ENCODE measurements around the gene CLEC4F. TPM values are rescaled to one million over a fixed set of nuclear protein-coding genes. Genes with fewer than 3 reads are reported as not detected.

CLEC4F gene
- total RNA-seq, 2 experiments from 2014 or later = not detected

DNA sequence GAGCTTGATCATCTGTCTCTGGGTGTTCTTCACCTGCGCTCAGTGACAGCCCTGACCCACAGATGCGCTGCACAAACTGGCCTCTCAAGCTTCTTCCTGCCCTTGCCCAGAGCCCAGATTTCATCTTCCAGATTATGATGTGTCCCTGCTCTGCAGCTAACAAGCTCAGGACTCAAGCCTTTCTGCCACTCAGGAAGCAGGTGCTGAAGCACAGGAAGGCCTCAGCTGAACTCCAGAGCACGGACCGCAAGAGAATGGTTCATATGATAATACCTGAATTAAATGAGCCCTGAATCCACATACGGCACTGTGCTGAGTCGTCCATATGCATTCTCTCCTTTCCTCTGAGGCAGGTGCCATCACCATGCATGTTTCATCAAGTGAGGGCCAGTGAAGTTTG lies 11.5 kb upstream of the CLEC4F start:
- DNase-seq = no peak
- Mint-ChIP-seq H3K27ac (no peak overlapping the region), H3K36me3 (no peaks in the 10 kb centered on the region), H3K9me3 (no peaks in the 10 kb centered on the region), H3K4me3 (no peak overlapping the region), H3K4me1 (peaks cover 5% of the 10 kb centered on the region), H3K27me3 (no peaks in the 10 kb centered on the region)

DNA sequence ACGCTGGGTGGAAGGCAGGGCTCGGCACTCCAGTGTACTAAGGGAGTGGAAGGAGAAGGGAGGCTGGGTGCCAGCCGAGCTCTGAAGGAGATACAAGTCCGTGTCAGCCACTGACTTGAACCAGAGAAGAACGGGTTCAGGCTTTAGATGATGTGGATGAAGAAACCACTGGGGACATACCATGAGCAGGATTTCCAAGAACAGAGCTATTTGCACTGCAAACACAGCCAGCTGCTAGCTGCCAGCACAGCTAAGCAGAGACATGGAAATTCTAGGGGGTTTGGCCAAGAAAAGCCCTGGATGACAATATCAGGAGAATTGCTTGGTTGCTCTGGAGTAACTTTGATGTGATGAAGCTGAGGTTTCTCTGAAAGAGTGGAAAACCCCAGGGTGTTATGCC lies 10.0 kb upstream of the CLEC4F start:
- Mint-ChIP-seq H3K4me3 (no peak overlapping the region), H3K4me1 (peaks cover 10% of the 10 kb centered on the region), H3K27me3 (no peaks in the 10 kb centered on the region), H3K9me3 (no peaks in the 10 kb centered on the region), H3K36me3 (peaks cover 2% of the 10 kb centered on the region), H3K27ac (no peak overlapping the region)
- no peak for DNase-seq

DNA sequence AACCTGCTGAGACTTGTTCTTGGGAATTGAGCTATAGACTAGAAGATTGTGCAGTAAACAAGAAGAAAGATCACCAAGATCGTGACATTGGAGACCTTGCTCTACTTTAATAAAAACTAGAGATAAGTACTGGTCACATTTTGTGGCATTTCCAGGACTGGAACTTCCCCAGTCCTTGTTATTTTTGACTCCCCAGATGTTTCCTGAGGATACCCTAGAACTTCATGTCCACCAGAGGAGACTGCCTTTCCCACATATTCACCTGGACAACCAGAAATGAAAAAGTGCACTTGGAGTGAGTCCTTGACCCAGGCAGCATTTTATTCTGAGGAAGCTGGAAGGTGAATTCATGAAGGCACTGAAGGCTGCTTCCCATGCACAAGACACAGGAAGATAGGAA lies 9.5 kb upstream of the CLEC4F start:
- Mint-ChIP-seq H3K36me3 (peaks cover 2% of the 10 kb centered on the region), H3K4me1 (peaks cover 11% of the 10 kb centered on the region), H3K27me3 (no peaks in the 10 kb centered on the region), H3K9me3 (no peaks in the 10 kb centered on the region), H3K4me3 (no peak overlapping the region), H3K27ac (peak overlapping the region; percentile 52)
- no peak for DNase-seq

DNA sequence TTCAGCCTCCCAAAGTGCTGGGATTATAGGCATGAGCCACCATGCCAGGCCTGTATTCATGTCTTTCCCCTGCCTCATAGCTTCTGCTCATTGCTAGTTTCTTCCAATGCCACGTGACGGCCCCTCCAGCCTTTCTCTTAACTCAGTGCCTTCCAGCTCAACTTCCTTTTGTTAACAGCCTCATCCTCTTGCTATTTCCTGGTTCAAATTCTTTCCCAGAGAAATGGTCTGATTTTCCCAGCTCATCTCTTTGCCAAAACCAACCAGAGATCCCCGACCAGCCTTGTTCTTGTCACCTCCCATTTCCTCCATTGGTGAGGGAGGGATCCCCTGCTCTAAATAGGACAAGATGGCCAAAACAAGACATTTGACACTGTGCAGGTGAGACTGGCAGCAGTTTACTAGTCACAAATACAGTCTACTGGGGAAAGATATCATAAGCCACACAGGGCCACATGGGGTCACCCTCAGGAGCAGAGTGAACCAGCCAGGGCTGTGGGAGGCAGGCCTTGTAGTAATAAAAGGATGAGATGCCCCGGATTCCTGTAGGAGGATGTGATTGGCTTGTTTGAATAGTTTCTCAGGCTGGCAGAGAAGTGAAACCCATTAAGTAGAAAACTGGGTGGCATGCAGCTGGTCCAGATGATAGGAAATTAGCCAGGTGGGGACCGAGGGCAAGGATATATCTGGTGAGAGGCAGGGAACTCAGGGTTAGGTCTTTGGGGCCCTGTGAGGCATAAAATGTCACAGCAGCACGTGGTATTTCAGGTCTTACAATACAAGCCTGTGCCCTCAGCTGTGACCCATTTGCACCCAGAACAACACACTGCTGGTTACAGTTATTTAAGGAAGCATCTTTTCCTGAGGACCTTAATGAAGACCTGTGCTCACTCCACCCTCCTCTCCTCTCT lies 8.8 kb upstream of the CLEC4F start:
- no peak for DNase-seq
- Mint-ChIP-seq H3K27me3 (no peaks in the 10 kb centered on the region), H3K4me3 (no peak overlapping the region), H3K4me1 (peaks cover 15% of the 10 kb centered on the region), H3K36me3 (peaks cover 2% of the 10 kb centered on the region), H3K27ac (peak overlapping the region; percentile 52), H3K9me3 (no peaks in the 10 kb centered on the region)

DNA sequence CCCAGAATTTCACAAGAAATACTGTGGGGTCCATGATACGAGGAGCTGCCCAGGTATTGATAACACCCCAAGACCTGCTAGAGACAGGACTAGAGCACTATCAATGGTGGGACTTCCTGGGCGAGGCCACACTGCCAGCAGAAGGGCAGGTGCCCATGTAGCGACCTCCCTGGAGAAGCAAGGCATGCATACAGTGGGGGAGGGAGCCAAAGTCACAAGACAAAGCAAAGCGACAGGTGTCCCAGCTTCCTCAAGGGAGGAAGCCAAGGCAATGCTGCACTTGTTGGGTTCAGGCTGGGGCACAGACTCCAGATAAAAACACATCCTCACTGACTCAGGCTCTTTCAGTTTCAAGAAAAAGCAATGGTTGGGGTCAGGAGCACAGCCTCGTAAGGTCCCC lies 7.7 kb upstream of the CLEC4F start:
- Mint-ChIP-seq H3K36me3 (peaks cover 2% of the 10 kb centered on the region), H3K27ac (no peak overlapping the region), H3K9me3 (no peaks in the 10 kb centered on the region), H3K4me3 (no peak overlapping the region), H3K4me1 (peaks cover 17% of the 10 kb centered on the region), H3K27me3 (no peaks in the 10 kb centered on the region)
- no peak for DNase-seq

DNA sequence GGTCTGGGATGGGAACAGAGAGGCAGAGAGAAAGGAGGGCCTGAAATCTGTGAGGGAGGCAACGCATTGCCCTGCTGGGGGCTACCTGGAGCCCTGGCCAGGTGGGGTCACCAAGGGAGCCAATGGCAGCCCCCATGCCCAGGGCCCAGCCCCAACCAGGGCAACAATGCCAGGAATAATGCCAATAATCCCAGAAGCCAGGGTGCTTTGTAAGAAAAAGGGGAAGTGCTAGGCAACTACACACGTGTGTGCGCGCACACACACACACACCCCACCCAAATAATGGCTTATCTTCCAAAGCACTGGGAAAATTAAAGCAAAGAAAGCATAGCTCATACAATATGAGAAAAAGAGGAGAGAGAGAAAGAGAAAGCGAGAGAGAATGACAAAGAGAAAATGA lies 7.0 kb upstream of the CLEC4F start:
- Mint-ChIP-seq H3K9me3 (no peaks in the 10 kb centered on the region), H3K4me1 (peaks cover 24% of the 10 kb centered on the region), H3K36me3 (peaks cover 4% of the 10 kb centered on the region), H3K27ac (peak overlapping the region; percentile 90), H3K27me3 (no peaks in the 10 kb centered on the region), H3K4me3 (no peak overlapping the region)
- no peak for DNase-seq

DNA sequence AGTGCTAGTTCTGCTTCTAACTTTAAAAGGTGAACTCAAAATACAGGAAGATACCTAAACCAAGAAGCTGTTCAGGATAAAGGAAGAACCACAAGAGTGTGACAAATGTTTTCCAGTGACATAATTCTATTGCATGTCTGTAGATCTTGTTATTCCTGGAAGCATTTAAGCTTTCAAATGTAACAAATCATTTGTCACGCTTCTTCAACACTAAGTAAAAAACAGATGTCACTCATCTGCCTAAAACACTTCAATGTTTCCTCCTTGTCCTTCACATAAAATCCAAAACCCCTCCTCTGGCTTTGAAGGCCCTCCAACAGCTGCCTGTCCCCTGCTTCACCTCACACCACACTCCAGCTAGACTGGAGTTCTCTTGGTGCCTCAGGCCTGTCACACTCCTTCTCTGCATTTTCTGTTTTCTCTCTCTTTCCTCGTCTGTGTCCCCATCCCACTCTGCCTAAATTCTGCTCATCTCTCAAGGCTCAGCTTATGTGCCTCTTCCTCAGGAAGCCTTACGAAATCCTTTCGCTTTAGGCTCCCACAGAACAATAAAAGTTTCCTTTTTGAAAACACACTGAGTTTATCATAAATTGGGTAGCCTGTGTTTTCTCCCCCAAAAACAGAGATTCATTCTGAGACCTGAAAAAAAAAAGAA lies 6.4 kb upstream of the CLEC4F start:
- peak overlapping the region; percentile 18 for H3K4me3 Mint-ChIP-seq
- H3K4me1 Mint-ChIP-seq = peaks cover 24% of the 10 kb centered on the region
- H3K36me3 Mint-ChIP-seq = peaks cover 4% of the 10 kb centered on the region
- H3K9me3 Mint-ChIP-seq = no peaks in the 10 kb centered on the region
- no peak for DNase-seq
- H3K27ac Mint-ChIP-seq = peak overlapping the region; percentile 90
- H3K27me3 Mint-ChIP-seq = no peaks in the 10 kb centered on the region

DNA sequence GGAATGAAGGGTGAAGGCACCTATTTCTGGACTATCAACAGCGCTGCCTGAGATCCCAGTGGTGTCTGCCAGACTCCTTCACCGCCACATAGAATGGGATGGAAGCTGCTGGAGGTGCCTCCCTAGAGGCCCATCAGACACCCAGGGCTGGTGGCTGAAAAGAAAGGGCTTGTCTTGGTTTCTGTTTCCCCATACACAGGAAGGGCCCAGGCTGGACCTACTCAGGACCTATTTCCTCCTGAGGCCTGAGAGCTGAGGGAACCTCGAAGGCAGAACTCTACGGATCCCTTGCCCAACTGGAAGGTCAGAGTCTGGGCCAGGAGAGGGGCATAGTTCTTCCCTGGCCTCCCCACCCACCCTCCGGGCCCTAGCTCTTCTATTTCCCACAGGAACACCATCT lies 2.9 kb upstream of the CLEC4F start:
- Mint-ChIP-seq H3K9me3 (no peaks in the 10 kb centered on the region), H3K27me3 (no peaks in the 10 kb centered on the region), H3K36me3 (peaks cover 4% of the 10 kb centered on the region), H3K4me1 (peaks cover 24% of the 10 kb centered on the region), H3K4me3 (no peak overlapping the region), H3K27ac (peak overlapping the region; percentile 80)
- DNase-seq = no peak

DNA sequence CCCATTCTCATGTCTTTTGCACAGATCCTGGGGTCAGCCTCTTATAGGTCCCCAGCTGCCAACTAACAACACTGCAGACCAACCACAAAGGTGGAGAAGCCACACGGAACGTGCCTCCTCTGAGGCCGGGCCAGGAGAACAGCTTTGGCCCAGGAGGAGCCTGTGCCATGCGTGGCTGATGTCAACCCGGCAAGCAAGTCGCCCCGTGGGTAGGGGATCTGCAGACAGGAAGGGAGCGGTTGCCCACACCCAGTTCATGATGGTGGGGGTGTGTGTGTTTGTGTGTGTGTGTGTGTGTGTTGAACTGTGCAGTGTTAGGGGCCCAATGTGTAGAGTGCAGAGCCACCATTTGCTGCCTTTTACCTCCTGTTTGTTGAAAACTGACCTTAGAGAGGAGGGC lies 2.4 kb upstream of the CLEC4F start:
- peaks cover 4% of the 10 kb centered on the region for H3K36me3 Mint-ChIP-seq
- no peaks in the 10 kb centered on the region for H3K9me3 Mint-ChIP-seq
- no peaks in the 10 kb centered on the region for H3K27me3 Mint-ChIP-seq
- H3K4me3 Mint-ChIP-seq = no peak overlapping the region
- peaks cover 24% of the 10 kb centered on the region for H3K4me1 Mint-ChIP-seq
- peak overlapping the region; percentile 80 for H3K27ac Mint-ChIP-seq
- DNase-seq = no peak

DNA sequence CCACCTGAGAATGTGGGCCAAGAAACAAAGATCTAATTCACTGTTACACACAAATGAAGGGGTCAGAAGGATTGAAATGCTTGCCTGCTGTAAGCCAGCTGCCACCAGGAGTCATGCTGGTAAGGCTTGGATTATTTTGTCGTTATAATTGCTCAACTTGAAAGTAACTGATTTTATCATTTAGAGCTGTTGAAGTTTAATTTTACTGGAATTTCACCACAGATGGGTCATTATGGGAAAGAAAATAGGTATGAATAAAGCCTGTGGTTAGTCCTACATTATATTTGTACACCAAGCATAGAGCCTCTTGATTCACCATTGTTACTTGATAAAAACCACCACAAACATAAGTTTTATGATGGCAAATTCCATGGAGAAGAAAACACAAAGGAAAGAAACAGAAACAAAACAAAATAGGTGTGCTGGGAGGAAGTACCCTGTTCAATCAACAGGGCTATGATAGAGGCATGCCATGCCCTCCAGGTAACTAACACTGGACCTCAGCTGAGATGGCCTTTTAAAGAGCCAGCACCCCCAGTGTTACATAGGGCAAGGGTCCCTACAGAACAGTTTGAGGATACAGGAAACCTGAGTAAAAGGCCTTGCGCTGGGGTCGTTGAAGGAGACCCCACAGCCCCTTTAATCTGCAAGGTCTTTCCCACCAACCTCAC lies 3.0 kb downstream of the CLEC4F start:
- no peak for DNase-seq
- H3K9me3 Mint-ChIP-seq = no peaks in the 10 kb centered on the region
- H3K27ac Mint-ChIP-seq = no peak overlapping the region
- H3K4me3 Mint-ChIP-seq = no peak overlapping the region
- no peaks in the 10 kb centered on the region for H3K27me3 Mint-ChIP-seq
- H3K4me1 Mint-ChIP-seq = no peaks in the 10 kb centered on the region
- H3K36me3 Mint-ChIP-seq = no peaks in the 10 kb centered on the region

DNA sequence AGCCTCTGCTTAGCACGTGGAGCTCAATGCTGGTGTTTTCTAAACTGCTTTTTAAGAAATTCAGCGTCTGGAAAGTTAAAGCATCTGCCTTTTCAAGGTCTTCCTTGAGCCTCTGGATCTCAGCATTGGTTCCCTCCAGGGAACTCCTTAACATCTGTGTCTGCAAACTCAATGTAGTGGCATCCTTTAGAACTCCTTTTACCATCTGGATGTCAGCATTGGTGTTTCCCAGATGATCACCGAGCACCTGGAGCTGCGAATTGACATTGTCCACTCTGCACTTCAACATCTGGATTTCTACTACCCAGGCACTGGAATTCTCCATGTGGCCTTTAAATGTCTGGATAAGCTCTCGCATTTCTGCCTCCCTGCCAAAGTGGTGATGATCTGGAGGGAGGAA lies 3.7 kb downstream of the CLEC4F start:
- H3K9me3 Mint-ChIP-seq = no peaks in the 10 kb centered on the region
- no peak overlapping the region for H3K4me3 Mint-ChIP-seq
- no peaks in the 10 kb centered on the region for H3K36me3 Mint-ChIP-seq
- no peak overlapping the region for H3K27ac Mint-ChIP-seq
- no peaks in the 10 kb centered on the region for H3K4me1 Mint-ChIP-seq
- no peak for DNase-seq
- no peaks in the 10 kb centered on the region for H3K27me3 Mint-ChIP-seq

DNA sequence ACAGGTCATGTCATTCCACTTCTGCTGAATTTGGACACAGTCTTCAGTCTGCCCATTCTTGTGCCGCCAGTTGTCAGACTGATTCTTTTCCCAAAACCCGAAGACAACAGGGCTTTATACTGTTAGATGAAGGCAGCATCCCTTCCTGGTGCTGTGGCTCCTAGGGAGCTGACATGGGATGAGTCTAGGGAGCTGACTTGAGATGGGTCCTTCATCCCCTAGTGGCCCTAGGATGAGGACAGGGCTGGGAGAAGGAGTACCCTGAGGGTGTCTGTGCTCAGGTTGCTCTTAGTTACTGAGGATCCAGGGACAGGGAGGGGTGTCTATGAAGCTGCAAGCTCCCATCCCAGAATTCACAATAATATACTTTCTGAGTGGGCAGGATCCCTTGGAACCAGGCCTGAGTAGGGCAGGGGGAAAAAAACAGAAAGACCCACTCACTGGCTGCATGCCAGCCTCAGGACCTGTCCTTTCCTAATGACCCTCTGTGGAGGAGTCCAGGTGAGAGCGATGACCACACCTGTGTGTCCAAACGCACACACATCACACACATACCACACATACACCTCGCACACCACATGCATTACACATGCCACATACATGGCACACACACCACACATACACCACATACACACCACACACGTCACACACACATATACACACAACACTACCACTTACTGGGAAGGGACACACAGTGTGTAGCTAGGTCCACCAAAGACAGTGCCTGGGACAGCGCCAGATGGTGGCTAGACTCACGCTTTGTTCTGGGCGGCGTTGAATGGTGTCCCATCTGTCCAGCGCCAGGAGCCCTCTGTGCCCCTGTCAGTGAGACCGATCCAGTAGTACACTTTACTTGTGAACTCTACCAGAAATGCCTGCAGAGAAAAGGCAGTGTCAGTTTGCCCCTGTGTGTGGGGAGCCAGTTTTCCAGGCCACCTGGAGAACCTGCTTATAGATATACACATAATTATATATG lies 11.1 kb downstream of the CLEC4F start:
- H3K9me3 Mint-ChIP-seq = no peaks in the 10 kb centered on the region
- H3K4me3 Mint-ChIP-seq = no peak overlapping the region
- no peak for DNase-seq
- no peaks in the 10 kb centered on the region for H3K4me1 Mint-ChIP-seq
- H3K27me3 Mint-ChIP-seq = no peaks in the 10 kb centered on the region
- no peaks in the 10 kb centered on the region for H3K36me3 Mint-ChIP-seq
- H3K27ac Mint-ChIP-seq = no peak overlapping the region

DNA sequence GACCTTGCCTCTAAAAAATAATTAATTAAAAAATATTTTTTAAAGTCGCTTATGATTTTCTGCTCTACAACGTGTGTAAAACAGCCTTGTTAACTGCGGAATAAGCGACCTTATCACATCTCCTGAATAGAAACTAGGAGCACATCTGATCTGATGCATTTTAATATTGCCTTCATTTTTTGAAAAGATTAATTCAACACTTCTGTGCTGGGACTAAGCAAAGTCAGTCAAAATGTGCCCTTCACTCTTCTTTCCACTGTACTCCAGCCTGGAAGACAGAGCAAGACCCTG lies 12.6 kb downstream of the CLEC4F start:
- Mint-ChIP-seq H3K27ac (no peak overlapping the region), H3K36me3 (no peaks in the 10 kb centered on the region), H3K9me3 (no peaks in the 10 kb centered on the region), H3K4me1 (no peaks in the 10 kb centered on the region), H3K4me3 (no peak overlapping the region), H3K27me3 (no peaks in the 10 kb centered on the region)
- DNase-seq = no peak

DNA sequence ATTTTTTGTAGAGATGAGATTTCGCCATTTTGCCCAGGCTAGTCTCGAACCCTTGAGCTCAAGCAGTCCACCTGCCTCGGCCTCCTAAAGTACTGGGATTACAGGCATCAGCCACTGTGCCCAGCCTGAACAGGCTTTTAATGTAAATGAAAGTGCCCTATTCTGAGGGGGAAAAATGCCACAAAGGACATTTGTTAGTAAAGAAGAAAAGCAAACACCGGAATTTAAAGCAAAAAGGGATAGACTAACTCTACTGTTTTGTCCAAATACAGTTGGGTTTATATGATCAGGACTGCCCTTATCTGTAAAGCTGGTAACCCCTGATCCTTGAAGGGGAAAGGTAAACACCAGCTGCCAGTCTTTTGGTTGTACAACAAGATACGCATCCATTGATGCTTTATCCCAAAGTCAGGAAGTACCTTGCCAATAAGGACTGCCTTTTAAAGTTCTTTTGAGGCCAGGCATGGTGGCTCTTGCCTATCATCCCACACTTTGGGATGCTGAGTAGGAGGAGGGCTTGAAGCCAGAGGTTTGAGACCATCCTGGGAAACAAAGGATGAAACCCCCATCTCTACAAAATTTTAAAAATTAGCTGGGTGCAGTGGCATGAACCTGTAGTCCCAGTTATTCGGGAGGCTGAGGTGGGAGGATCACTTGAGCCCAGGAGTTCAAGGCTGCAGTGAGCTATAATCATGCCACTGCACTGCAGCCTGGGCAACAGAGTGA lies 13.1 kb downstream of the CLEC4F start:
- Mint-ChIP-seq H3K27me3 (no peaks in the 10 kb centered on the region), H3K36me3 (no peaks in the 10 kb centered on the region), H3K4me3 (no peak overlapping the region), H3K9me3 (no peaks in the 10 kb centered on the region), H3K4me1 (no peaks in the 10 kb centered on the region), H3K27ac (no peak overlapping the region)
- no peak for DNase-seq
